PC-3 (cell line): ENCODE measurements around the gene MYOC. TPM values are rescaled to one million over a fixed set of nuclear protein-coding genes. Genes with fewer than 3 reads are reported as not detected.
"Not testable (repeated sequence)": the region's sequence is repeated elsewhere in the genome, so short reads cannot be mapped to it uniquely, and the experiment has no call there.

Source experiments
- ATAC-seq: fragments of 200-7000 bp; cut with Tn5 transposase; 2 replicates; pipeline ENCODE4 v1.9.1; 2020; ENCODE audit warnings: mild to moderate bottlenecking, moderate library complexity
- BruUV-seq: library from RNA; stranded (reverse); fragments of 400-500 nt; replicated peaks from 2 replicates; lab custom pipeline; 2021; lab: Mats Ljungman, UMichigan
- CTCF ChIA-PET: fragments of 300-600 bp; sonication (Branson Sonifier 250); formaldehyde crosslinking; loops from one replicate; lab custom pipeline; 2022; ENCODE audit warnings: antibody characterized with exemption; lab: Charles Lee
- POLR2A ChIA-PET: fragments of 300-600 bp; sonication (Branson Sonifier 250); formaldehyde crosslinking; loops from one replicate; lab custom pipeline; 2022; ENCODE audit warnings: antibody characterized with exemption; ENCODE audit not compliant: unreplicated experiment; lab: Charles Lee
- DNase-seq: peaks from one replicate; pipeline ENCODE4 v3.0.0-alpha.2; 2015
- H2AFZ ChIP-seq: fragments of 300-600 bp; sonication (generic); 2 replicates; pipeline ENCODE4 v1.6.0; 2016; ENCODE audit warnings: antibody characterized with exemption, low read length
- H3F3A ChIP-seq: fragments of 300-600 bp; sonication (generic); one replicate; pipeline ENCODE4 v1.6.0; 2017; ENCODE audit warnings: antibody characterized with exemption, low read length, control low read depth, mild to moderate bottlenecking; ENCODE audit not compliant: unreplicated experiment
- H3K27ac ChIP-seq: fragments of 300-600 bp; sonication (generic); 2 replicates; pipeline ENCODE4 v1.5.1; 2016; ENCODE audit warnings: mild to moderate bottlenecking, low read length
- H3K27me3 ChIP-seq: fragments of 300-600 bp; sonication (generic); 2 replicates; pipeline ENCODE4 v1.6.1; 2016; ENCODE audit warnings: low read length, mixed read lengths
- H3K36me3 ChIP-seq: fragments of 300-600 bp; sonication (generic); 2 replicates; pipeline ENCODE4 v1.6.1; 2016; ENCODE audit warnings: low read depth, mixed run types, low read length, mixed read lengths
- H3K4me1 ChIP-seq: fragments of 300-600 bp; sonication (generic); 2 replicates; pipeline ENCODE4 v1.5.1; 2016; ENCODE audit warnings: low read length; ENCODE audit not compliant: insufficient read depth
- H3K4me2 ChIP-seq: fragments of 300-600 bp; sonication (generic); 2 replicates; pipeline ENCODE4 v1.6.0; 2016; ENCODE audit warnings: low read length
- H3K4me3 ChIP-seq: fragments of 300-600 bp; sonication (generic); 2 replicates; pipeline ENCODE4 v1.5.1; 2016; ENCODE audit warnings: mild to moderate bottlenecking, low read length, mixed read lengths
- H3K79me2 ChIP-seq: fragments of 300-600 bp; sonication (generic); 2 replicates; pipeline ENCODE4 v1.6.1; 2017; ENCODE audit warnings: low read length, mixed read lengths
- H3K9ac ChIP-seq: fragments of 300-600 bp; sonication (generic); 2 replicates; pipeline ENCODE4 v1.6.0; 2016; ENCODE audit warnings: mild to moderate bottlenecking, low read length
- H3K9me2 ChIP-seq: fragments of 300-600 bp; sonication (generic); replicated peaks from 2 replicates; pipeline ENCODE4 v1.6.1; 2016; ENCODE audit warnings: mixed run types, low read length, mixed read lengths
- H3K9me3 ChIP-seq: fragments of 300-600 bp; sonication (generic); 2 replicates; pipeline ENCODE4 v1.6.1; 2016; ENCODE audit warnings: low read length, mixed read lengths
- H4K20me1 ChIP-seq: fragments of 300-600 bp; sonication (generic); 2 replicates; pipeline ENCODE4 v1.6.1; 2016; ENCODE audit warnings: low read length, mixed read lengths
- CTCF ChIP-seq: fragments of 300-600 bp; sonication (generic); conservative IDR thresholded peaks from 2 replicates; pipeline ENCODE4 v1.5.1; 2017; ENCODE audit warnings: antibody characterized with exemption, low read depth, mild to moderate bottlenecking, low read length
- EZH2 ChIP-seq: fragments of 300-600 bp; sonication (generic); IDR thresholded peaks from one replicate; pipeline ENCODE4 v1.6.1; 2017; ENCODE audit warnings: antibody characterized with exemption, mild to moderate bottlenecking, low read length; ENCODE audit not compliant: unreplicated experiment
- EZH2phosphoT487 ChIP-seq: fragments of 300-600 bp; sonication (generic); IDR thresholded peaks from 2 replicates; pipeline ENCODE4 v1.6.1; 2018; ENCODE audit warnings: mild to moderate bottlenecking, antibody characterized with exemption, low read length, borderline replicate concordance
- intact Hi-C: fragments of 100-400 bp; cut with micrococcal nuclease; formaldehyde crosslinking; loops from 2 replicates; pipeline ENCODE4 v1.9.0; 2023
- total RNA-seq: library from RNA; depleted of rRNA; stranded (reverse); fragments of >200 nt; gene quantifications from 2 replicates; pipeline ENCODE4 v1.2.3, GENCODE V29; 2014

The MYOC gene
- total RNA-seq, 1 experiment from 2014 or later = not detected

GRCh38 chr1:171616586-171616985 is 35.9 kb downstream of the MYOC start:
- H4K20me1 ChIP-seq = no peaks in the 10 kb centered on the region
- no peak overlapping the region for H3K4me2 ChIP-seq
- CTCF ChIA-PET = no interaction called here
- DNase-seq (no peak), ATAC-seq (no peak)
- H3K27ac ChIP-seq = no peak overlapping the region
- BruUV-seq = no TSS peak
- H3K79me2 ChIP-seq = no peaks in the 10 kb centered on the region
- H3K9me3 ChIP-seq = no peaks in the 10 kb centered on the region
- no peaks in the 10 kb centered on the region for H3K36me3 ChIP-seq
- peaks cover 24% of the 10 kb centered on the region for H3K27me3 ChIP-seq
- intact Hi-C loops = no loop called here
- no peak for TF ChIP-seq EZH2phosphoT487
- no peak for TF ChIP-seq EZH2
- no peak for TF ChIP-seq CTCF
- no peaks in the 10 kb centered on the region for H3K4me1 ChIP-seq
- POLR2A ChIA-PET = no interaction called here
- H3K9ac ChIP-seq = no peak overlapping the region
- H3K4me3 ChIP-seq = no peak overlapping the region
- no peak overlapping the region for H2AFZ ChIP-seq
- H3K9me2 ChIP-seq = no peaks in the 10 kb centered on the region
- no peaks in the 10 kb centered on the region for H3F3A ChIP-seq

- H3K4me2 ChIP-seq = not testable (repeated sequence)
Measured at GRCh38 chr1:171615122-171615906, 37.2 kb downstream of the MYOC start.

GRCh38 chr1:171613282-171613681 is 39.2 kb downstream of the MYOC start:
- no peaks in the 10 kb centered on the region for H3K9me3 ChIP-seq
- peaks cover 9% of the 10 kb centered on the region; the same call in 1 of the 2 replicates for H3K27me3 ChIP-seq
- TF ChIP-seq CTCF (no peak), EZH2 (no peak), EZH2phosphoT487 (no peak)
- DNase-seq = no peak
- no peaks in the 10 kb centered on the region for H3K79me2 ChIP-seq
- no peak overlapping the region for H3K9ac ChIP-seq
- CTCF ChIA-PET = no interaction called here
- no peak for ATAC-seq
- no peaks in the 10 kb centered on the region for H3K36me3 ChIP-seq
- no peak overlapping the region for H3K4me3 ChIP-seq
- no peaks in the 10 kb centered on the region for H3K4me1 ChIP-seq
- no peak overlapping the region for H2AFZ ChIP-seq
- intact Hi-C loops = no loop called here
- no peaks in the 10 kb centered on the region for H3K9me2 ChIP-seq
- no TSS peak for BruUV-seq
- no peaks in the 10 kb centered on the region for H3F3A ChIP-seq
- H4K20me1 ChIP-seq = no peaks in the 10 kb centered on the region
- POLR2A ChIA-PET = no interaction called here
- no peak overlapping the region for H3K4me2 ChIP-seq
- no peak overlapping the region for H3K27ac ChIP-seq

More at GRCh38 chr1:171615122-171615906, 37.2 kb downstream of the MYOC start:
- POLR2A ChIA-PET, ATAC-seq, H3K9ac ChIP-seq, H3K4me1 ChIP-seq, H2AFZ ChIP-seq, H3K9me3 ChIP-seq, intact Hi-C loops, H3K36me3 ChIP-seq, BruUV-seq, H3K9me2 ChIP-seq, H4K20me1 ChIP-seq, H3F3A ChIP-seq, H3K27ac ChIP-seq, H3K4me3 ChIP-seq, H3K79me2 ChIP-seq, DNase-seq, CTCF ChIA-PET: not testable (repeated sequence)
- H3K27me3 ChIP-seq = peaks cover 21% of the 10 kb centered on the region
